SK-N-SH (cell line): ENCODE results near the gene DSCAML1. TPM values are rescaled to one million over a fixed set of nuclear protein-coding genes. Genes with fewer than 3 reads are reported as not detected.

Experiments
- CTCF ChIA-PET: fragments of 300-600, 350-600 bp; formaldehyde crosslinking; extraction: SDS; loops from one replicate; lab custom pipeline; 2021; lab: Yijun Ruan, JAX
- POLR2A ChIA-PET: fragments of 350-600 bp; sonication (Branson Sonifier 250); formaldehyde crosslinking; extraction: SDS; loops from one replicate; lab custom pipeline; 2020; ENCODE audit warnings: antibody characterized with exemption, inconsistent platforms; lab: Yijun Ruan, JAX
- DNase-seq: peaks from one replicate; pipeline ENCODE4 v3.0.0; 2012
- H2AFZ ChIP-seq: fragments of 200-600 bp; sonication (generic); 2 replicates; pipeline ENCODE4 v1.8.1; 2016; ENCODE audit warnings: antibody characterized with exemption, mild to moderate bottlenecking, low read depth
- H3F3A ChIP-seq: fragments of 200-600 bp; sonication (generic); replicated peaks from 2 replicates; pipeline ENCODE3; 2016; ENCODE audit warnings: antibody characterized with exemption, mild to moderate bottlenecking; ENCODE audit not compliant: insufficient read depth
- H3K27ac ChIP-seq, 2 experiments: fragments of 200-500 bp in 1 of 2; fragments of 200-600 bp in 1 of 2; sonication (Bioruptor generic) in 1 of 2; sonication (generic), shearing (Covaris generic) in 1 of 2; 2 replicates each; pipeline versions ENCODE4 v1.5.1 to v1.6.1; 2014 to 2016; ENCODE audit warnings: low read depth in 2 of 2, inconsistent platforms in 1 of 2, low read length in 1 of 2, mild to moderate bottlenecking in 1 of 2, mixed read lengths in 1 of 2
- H3K27me3 ChIP-seq: fragments of 200-600 bp; sonication (generic), shearing (Covaris generic); 2 replicates; pipeline ENCODE4 v1.6.1; 2016; ENCODE audit warnings: mixed run types; ENCODE audit not compliant: insufficient read depth
- H3K36me3 ChIP-seq, 2 experiments: fragments of 200-500 bp in 1 of 2; fragments of 200-600 bp in 1 of 2; sonication (Bioruptor generic) in 1 of 2; sonication (generic) in 1 of 2; replicated peaks in 1 of 2; 2 replicates each; pipeline versions ENCODE3 to v1.5.1; 2014 to 2016; ENCODE audit warnings: low read length in 1 of 2, mild to moderate bottlenecking in 1 of 2; ENCODE audit not compliant: insufficient read depth in 2 of 2, control insufficient read depth in 1 of 2
- H3K4me1 ChIP-seq, 2 experiments: fragments of 200-500 bp in 1 of 2; fragments of 200-600 bp in 1 of 2; sonication (Bioruptor generic) in 1 of 2; sonication (generic), shearing (Covaris generic) in 1 of 2; 2 replicates each; pipeline versions ENCODE4 v1.5.1 to v1.6.1; 2014 to 2016; ENCODE audit warnings: low read depth in 1 of 2, low read length in 1 of 2, mixed run types in 1 of 2; ENCODE audit not compliant: insufficient read depth in 2 of 2, control insufficient read depth in 1 of 2
- H3K4me2 ChIP-seq: fragments of 200-600 bp; sonication (generic), shearing (Covaris generic); 2 replicates; pipeline ENCODE4 v1.6.1; 2017; ENCODE audit warnings: mixed run types
- H3K4me3 ChIP-seq, 2 experiments: fragments of 200-500 bp in 1 of 2; fragments of 200-600 bp in 1 of 2; sonication (Bioruptor generic) in 1 of 2; sonication (generic), shearing (Covaris generic) in 1 of 2; 2 replicates each; pipeline versions ENCODE4 v1.5.1 to v1.8.1; 2014 to 2016; ENCODE audit warnings: low read depth in 2 of 2, inconsistent platforms in 1 of 2, low read length in 1 of 2, mild to moderate bottlenecking in 1 of 2, mixed read lengths in 1 of 2, moderate library complexity in 1 of 2
- H3K79me2 ChIP-seq: fragments of 200-600 bp; sonication (generic); 2 replicates; pipeline ENCODE4 v1.8.1; 2017; ENCODE audit warnings: mild to moderate bottlenecking; ENCODE audit not compliant: insufficient read depth
- H3K9ac ChIP-seq: fragments of 200-600 bp; sonication (generic); 2 replicates; pipeline ENCODE4 v1.6.1; 2017; ENCODE audit warnings: mixed run types
- H3K9me2 ChIP-seq: fragments of 200-600 bp; sonication (generic); 2 replicates; pipeline ENCODE4 v1.6.1; 2017; ENCODE audit warnings: mixed run types
- H3K9me3 ChIP-seq: fragments of 200-600 bp; sonication (generic); 2 replicates; pipeline ENCODE4 v1.6.1; 2017; ENCODE audit warnings: mixed run types, mild to moderate bottlenecking, moderate library complexity
- H4K20me1 ChIP-seq: fragments of 200-600 bp; sonication (generic); 2 replicates; pipeline ENCODE4 v1.6.1; 2017; ENCODE audit warnings: mild to moderate bottlenecking, mixed run types; ENCODE audit not compliant: insufficient read depth
- CHD2 ChIP-seq: fragments of 150-350 bp; IDR thresholded peaks from 2 replicates; pipeline ENCODE4 v1.6.1; 2018; ENCODE audit warnings: low read length; ENCODE audit not compliant: partially characterized antibody
- CTCF ChIP-seq: fragments of 200-600 bp; sonication (generic); IDR thresholded peaks from 2 replicates; pipeline ENCODE4 v1.6.1; 2017; ENCODE audit warnings: antibody characterized with exemption, mild to moderate bottlenecking, moderate library complexity
- FOXJ3 ChIP-seq: sonication (generic); formaldehyde crosslinking; IDR thresholded peaks from 2 replicates; pipeline ENCODE4 v1.5.1; 2020; ENCODE audit warnings: mild to moderate bottlenecking, missing genetic modification reagents
- GATA2 ChIP-seq: sonication (generic); formaldehyde crosslinking; IDR thresholded peaks from 2 replicates; pipeline ENCODE4 v1.5.0; 2020; ENCODE audit warnings: mild to moderate bottlenecking, missing genetic modification reagents
- MAX ChIP-seq: IDR thresholded peaks from 2 replicates; pipeline ENCODE4 v1.4.0; 2012; ENCODE audit warnings: low read depth
- MXI1 ChIP-seq: IDR thresholded peaks from 2 replicates; pipeline ENCODE4 v1.6.1; 2012; ENCODE audit warnings: mild to moderate bottlenecking, low read depth, low read length, improper control_type of control experiment
- PBX3 ChIP-seq: IDR thresholded peaks from 2 replicates; pipeline ENCODE4; 2012
- RFX5 ChIP-seq: IDR thresholded peaks from 2 replicates; pipeline ENCODE4 v1.6.1; 2012; ENCODE audit warnings: mild to moderate bottlenecking, improper control_type of control experiment, low read length
- TAF1 ChIP-seq: IDR thresholded peaks from 2 replicates; pipeline ENCODE4 v1.6.1; 2012; ENCODE audit warnings: low read depth, mild to moderate bottlenecking, low read length, moderate library complexity, borderline replicate concordance
- ZBTB33 ChIP-seq: IDR thresholded peaks from 2 replicates; pipeline ENCODE4 v1.4.0; 2012; ENCODE audit warnings: low read depth, borderline replicate concordance
- WGBS: methylation state at CpG from one replicate; pipeline ENCODE4 v1.1.6; 2017; ENCODE audit warnings: low lambda C conversion rate; 5-methylcytosine and 5-hydroxymethylcytosine counted together
- polyA plus RNA-seq, 3 experiments: library from polyadenylated mRNA; depleted of rRNA; stranded (reverse); fragments of >200 nt; gene quantifications; 2 replicates each; pipeline ENCODE4 v1.2.3, GENCODE V29; 2012

DSCAML1 gene
- polyA plus RNA-seq, 1 of the 3 experiments (the other 2 are of a cell fraction), result not detected

- no peaks in the 10 kb centered on the region for H3K9me3 ChIP-seq
These were observed 232.7 kb downstream of the DSCAML1 start for GRCh38 chr11:117564321-117564720.

More at GRCh38 chr11:117564321-117564720, 232.7 kb downstream of the DSCAML1 start:
- Histone ChIP-seq H4K20me1 (no peaks in the 10 kb centered on the region), H3K9me2 (no peaks in the 10 kb centered on the region), H3K36me3 (no peaks in the 10 kb centered on the region), H3K27me3 (no peaks in the 10 kb centered on the region), H3K9ac (no peak overlapping the region), H3K4me1 (peaks cover 0 to 18% of the 10 kb centered on the region in 2 experiments; a peak in 2 of 4 replicates), H2AFZ (no peak overlapping the region), H3F3A (no peaks in the 10 kb centered on the region), H3K4me2 (no peak overlapping the region), H3K79me2 (no peaks in the 10 kb centered on the region), H3K4me3 (no peak overlapping the region), H3K27ac (no peak overlapping the region)
- no peak for DNase-seq
- CTCF ChIA-PET, result interaction anchor here (1.9 to 4.1 kb wide), 2 partner anchors 120 to 138 kb away, joined by 9 to 16 read pairs; no protein-coding TSS in a partner anchor
- POLR2A ChIA-PET, result no interaction called here
- TF ChIP-seq TAF1, result no peak
- TF ChIP-seq CTCF, result no peak
- no peak for TF ChIP-seq CHD2
- TF ChIP-seq ZBTB33, result no peak
- no peak for TF ChIP-seq MAX
- no peak for TF ChIP-seq GATA2 (CRISPR knock-in tag)
- no peak for TF ChIP-seq MXI1
- TF ChIP-seq PBX3, result no peak
- TF ChIP-seq RFX5, result no peak
- no peak for TF ChIP-seq FOXJ3 (CRISPR knock-in tag)
- WGBS, result 78% methylated on average over 4 of the region's 4 CpGs
